HepG2 (cell line): ENCODE measurements around the gene SPSB1. TPM values are rescaled to one million over a fixed set of nuclear protein-coding genes. Genes with fewer than 3 reads are reported as not detected.

Experiments used
- ATAC-seq: fragments of 200-7000 bp; cut with Tn5 transposase; 3 replicates; pipeline ENCODE4 v1.9.1; 2020; ENCODE audit warnings: mild to moderate bottlenecking, moderate library complexity
- BruUV-seq: library from RNA; stranded (reverse); fragments of 400-500 nt; replicated peaks from 2 replicates; lab custom pipeline; 2021; lab: Mats Ljungman, UMichigan
- CTCF ChIA-PET: fragments of 300-600 bp; formaldehyde crosslinking; extraction: SDS; loops from one replicate; lab custom pipeline; 2021; ENCODE audit warnings: low total read pairs, inconsistent platforms, low intra/inter-chr PET ratio; lab: Yijun Ruan, JAX
- POLR2A ChIA-PET: fragments of 350-600 bp; sonication (Branson Sonifier 250); formaldehyde crosslinking; loops from one replicate; lab custom pipeline; 2020; ENCODE audit warnings: antibody characterized with exemption, inconsistent platforms; lab: Yijun Ruan, JAX
- DNase-seq: peaks from one replicate; pipeline ENCODE4 v3.0.0-alpha.2; 2015; ENCODE audit warnings: low spot score
- FAIRE-seq: peaks from 3 replicates; lab custom pipeline; 2011; peaks lifted over from hg19 to GRCh38; lab: Jason Lieb, UNC
- H2AFZ ChIP-seq: one replicate; pipeline ENCODE4 v1.6.1; 2011; ENCODE audit warnings: low read length, inconsistent platforms
- H3K27ac ChIP-seq: fragments of 300-600 bp; 3 replicates; pipeline ENCODE4 v1.8.0; 2011; ENCODE audit warnings: mixed run types, mild to moderate bottlenecking, mixed read lengths, low read length, inconsistent platforms; ENCODE audit not compliant: insufficient read depth; ENCODE audit errors: extremely low read length
- H3K27me3 ChIP-seq, 2 experiments: fragments of 200-600 bp in 1 of 2; 2 replicates in 1 of 2; 3 replicates in 1 of 2; pipeline versions ENCODE4 v1.6.0 to v1.8.0; 2011; ENCODE audit warnings: low read length in 2 of 2, mild to moderate bottlenecking in 2 of 2, moderate library complexity in 2 of 2, inconsistent platforms in 1 of 2; ENCODE audit not compliant: insufficient read depth in 2 of 2, control insufficient read depth in 1 of 2
- H3K36me3 ChIP-seq, 2 experiments: fragments of 200-600 bp in 1 of 2; replicated peaks in 1 of 2; 2 replicates in 1 of 2; 3 replicates in 1 of 2; pipeline versions ENCODE4 v1.5.1 to v1.8.0; 2011; ENCODE audit warnings: low read length in 2 of 2, inconsistent platforms in 1 of 2; ENCODE audit not compliant: insufficient read depth in 2 of 2, control insufficient read depth in 1 of 2
- H3K4me1 ChIP-seq: 2 replicates; pipeline ENCODE4 v1.5.1; 2012; ENCODE audit warnings: low read length, inconsistent platforms; ENCODE audit not compliant: insufficient read depth
- H3K4me2 ChIP-seq: 2 replicates; pipeline ENCODE4 v1.6.0; 2011; ENCODE audit warnings: low read depth, low read length, inconsistent platforms
- H3K4me3 ChIP-seq, 3 experiments: fragments of 200-600 bp in 1 of 3; sonication (generic), shearing (Covaris generic) in 1 of 3; replicated peaks in 1 of 3; 2 replicates each; pipeline ENCODE4 v1.5.1; 2011 to 2016; ENCODE audit warnings: low read length in 3 of 3, inconsistent platforms in 2 of 3, low read depth in 2 of 3, mild to moderate bottlenecking in 2 of 3, control low read depth in 1 of 3, mixed read lengths in 1 of 3; ENCODE audit not compliant: insufficient read depth in 1 of 3
- H3K79me2 ChIP-seq: one replicate; pipeline ENCODE4 v1.6.1; 2011; ENCODE audit warnings: low read length, inconsistent platforms; ENCODE audit not compliant: insufficient read depth
- H3K9ac ChIP-seq: 2 replicates; pipeline ENCODE4 v1.6.0; 2011; ENCODE audit warnings: mild to moderate bottlenecking, low read depth, low read length, inconsistent platforms; ENCODE audit not compliant: insufficient read depth
- H3K9me3 ChIP-seq: 2 replicates; pipeline ENCODE4 v1.5.1; 2012; ENCODE audit warnings: mild to moderate bottlenecking, low read length
- H4K20me1 ChIP-seq: 2 replicates; pipeline ENCODE4 v1.6.0; 2011; ENCODE audit warnings: inconsistent platforms, mild to moderate bottlenecking, low read length, moderate library complexity; ENCODE audit not compliant: insufficient read depth
- JUNB ChIP-seq: sonication (generic); formaldehyde crosslinking; IDR thresholded peaks from 2 replicates; pipeline ENCODE4 v1.8.0; 2022; ENCODE audit warnings: missing genetic modification reagents, mild to moderate bottlenecking, borderline replicate concordance
- PBX3 ChIP-seq: sonication (generic); formaldehyde crosslinking; IDR thresholded peaks from 2 replicates; pipeline ENCODE4 v1.8.1; 2023; ENCODE audit warnings: missing genetic modification reagents, inconsistent platforms, borderline replicate concordance
- SALL2 ChIP-seq: sonication (generic); formaldehyde crosslinking; IDR thresholded peaks from 2 replicates; pipeline ENCODE4 v1.8.1; 2023; ENCODE audit warnings: mild to moderate bottlenecking, missing genetic modification reagents, inconsistent platforms
- SYNCRIP ChIP-seq: fragments of 200-400 bp; formaldehyde crosslinking; IDR thresholded peaks from 2 replicates; pipeline ENCODE4 v1.6.1; 2018; ENCODE audit warnings: mild to moderate bottlenecking, low read depth, low read length; ENCODE audit not compliant: insufficient read depth
- ZNF260 ChIP-seq: sonication (generic); formaldehyde crosslinking; IDR thresholded peaks from 2 replicates; pipeline ENCODE4 v1.4.0; 2020; ENCODE audit warnings: missing genetic modification reagents, low read depth, mild to moderate bottlenecking, borderline replicate concordance
- ZNF75D ChIP-seq: sonication (generic); formaldehyde crosslinking; IDR thresholded peaks from 2 replicates; pipeline ENCODE4 v1.8.1; 2023; ENCODE audit warnings: missing genetic modification reagents, mild to moderate bottlenecking, borderline replicate concordance
- WGBS: methylation state at CpG from one replicate; pipeline ENCODE4 v1.1.6; 2017; ENCODE audit warnings: low lambda C conversion rate; 5-methylcytosine and 5-hydroxymethylcytosine counted together
- in situ Hi-C: cut with HindIII; loops from 2 replicates; pipeline ENCODE4 v1.10.0; 2017; ENCODE audit warnings: low pct_unique_long_range_greater_than_20kb; ENCODE audit not compliant: extremely low pct_ligation_motif_present
- intact Hi-C: fragments of 100-400 bp; cut with micrococcal nuclease; formaldehyde crosslinking; loops from one replicate; pipeline ENCODE4 v1.10.0; 2022; ENCODE audit not compliant: unreplicated experiment
- polyA plus RNA-seq, 8 experiments: library from polyadenylated mRNA; depleted of rRNA in 3 of 8; stranded (reverse) in 7 of 8; unstranded in 1 of 8; fragments of >200 nt; fragmentation: Illumina TruSeq in 4 of 8; extraction: Trizol in 4 of 8; gene quantifications; 2 replicates each; pipeline versions ENCODE4 v1.2.1 to v1.2.3, GENCODE V29; 2011 to 2016; ENCODE audit warnings: low read depth in 4 of 8, missing spikeins in 1 of 8, mixed read lengths in 1 of 8; ENCODE audit not compliant: insufficient read depth in 1 of 8
- total RNA-seq, 5 experiments: library from RNA; depleted of rRNA; stranded (reverse); fragments of >200 nt; fragmentation: Illumina TruSeq; extraction: Trizol; gene quantifications; 2 replicates each; pipeline ENCODE4 v1.2.3, GENCODE V29; 2016; ENCODE audit warnings: low read depth in 1 of 5

The SPSB1 gene
- total and polyA plus RNA-seq, 2 of the 13 experiments (the other 11 are each of a cell fraction or from before 2014, with no cell fraction given): 5.0 to 8.0 TPM

GRCh38 chr1:9357958-9358357, 65.3 kb downstream of the SPSB1 start:
- FAIRE-seq (no peak), DNase-seq (no peak), ATAC-seq (no peak)
- TF ChIP-seq ZNF75D (no peak), SYNCRIP (no peak), ZNF260 (no peak), JUNB (CRISPR knock-in tag) (no peak), PBX3 (no peak)
- H3K9ac ChIP-seq: no peak overlapping the region
- H3K79me2 ChIP-seq: no peaks in the 10 kb centered on the region
- in situ Hi-C loops: no loop called here
- no peak overlapping the region for H3K4me3 ChIP-seq
- BruUV-seq: no TSS peak
- intact Hi-C loops: no loop called here
- no peaks in the 10 kb centered on the region for H3K27me3 ChIP-seq
- no peak overlapping the region for H2AFZ ChIP-seq
- no peak overlapping the region for H3K27ac ChIP-seq
- no peaks in the 10 kb centered on the region for H4K20me1 ChIP-seq
- 94% methylated on average over 7 of the region's 8 CpGs for WGBS
- H3K4me1 ChIP-seq: no peaks in the 10 kb centered on the region; the same call in 1 of the 2 replicates
- POLR2A ChIA-PET: no interaction called here
- H3K9me3 ChIP-seq: no peaks in the 10 kb centered on the region
- CTCF ChIA-PET: no interaction called here
- peaks cover 3 to 14% of the 10 kb centered on the region in 2 experiments; a peak in 2 of 5 replicates for H3K36me3 ChIP-seq
- no peak overlapping the region for H3K4me2 ChIP-seq

- Histone ChIP-seq H3K4me3 (no peak overlapping the region), H3K27me3 (no peaks in the 10 kb centered on the region), H3K9me3 (no peaks in the 10 kb centered on the region), H3K36me3 (peaks cover 3 to 11% of the 10 kb centered on the region in 2 experiments; a peak in 1 of 5 replicates), H3K27ac (no peak overlapping the region), H3K4me2 (no peak overlapping the region), H3K9ac (no peak overlapping the region), H3K79me2 (no peaks in the 10 kb centered on the region), H2AFZ (no peak overlapping the region), H3K4me1 (peaks cover 5% of the 10 kb centered on the region; the same call in 1 of the 2 replicates), H4K20me1 (no peaks in the 10 kb centered on the region)
- DNase-seq: no peak
- ATAC-seq: no peak
- no peak for TF ChIP-seq SALL2 (CRISPR knock-in tag)
- in situ Hi-C loops: no loop called here
- no TSS peak for BruUV-seq
- intact Hi-C loops: no loop called here
- 96% methylated on average over 11 of the region's 20 CpGs for WGBS
- CTCF ChIA-PET: no interaction called here
- no peak for FAIRE-seq
- POLR2A ChIA-PET: no interaction called here
Measured at GRCh38 chr1:9360371-9361064, 67.8 kb downstream of the SPSB1 start.
